OCI-LY7 (cell line): ENCODE results near the gene MROH7. TPM values are rescaled to one million over a fixed set of nuclear protein-coding genes. Genes with fewer than 3 reads are reported as not detected.

Experiments used
- BruUV-seq: library from RNA; stranded (reverse); fragments of 400-500 nt; replicated peaks from 2 replicates; lab custom pipeline; 2021; lab: Mats Ljungman, UMichigan
- CTCF ChIA-PET: fragments of 300-600 bp; sonication (Branson Sonifier 250); formaldehyde crosslinking; loops from one replicate; lab custom pipeline; 2022; ENCODE audit warnings: antibody characterized with exemption; ENCODE audit not compliant: unreplicated experiment; lab: Charles Lee
- POLR2A ChIA-PET: fragments of 300-600 bp; sonication (Branson Sonifier 250); formaldehyde crosslinking; loops from one replicate; lab custom pipeline; 2022; ENCODE audit warnings: antibody characterized with exemption; lab: Charles Lee
- DNase-seq: peaks from one replicate; pipeline ENCODE4 v3.0.0-alpha.2; 2015; ENCODE audit warnings: low spot score
- H2AFZ ChIP-seq: fragments of 200-600 bp; sonication (generic), shearing (Covaris generic); 2 replicates; pipeline ENCODE4 v1.6.1; 2014; ENCODE audit warnings: mild to moderate bottlenecking, antibody characterized with exemption, low read length, moderate library complexity
- H3K27ac ChIP-seq: fragments of 200-600 bp; sonication (generic); 2 replicates; pipeline ENCODE4 v1.5.1; 2014; ENCODE audit warnings: mixed run types, low read depth, mild to moderate bottlenecking, moderate library complexity, low read length, inconsistent platforms; ENCODE audit not compliant: poor library complexity, severe bottlenecking
- H3K36me3 ChIP-seq: fragments of 200-600 bp; sonication (generic); 2 replicates; pipeline ENCODE4 v1.6.1; 2014; ENCODE audit warnings: mild to moderate bottlenecking, antibody characterized with exemption, low read length, moderate library complexity, mixed read lengths; ENCODE audit not compliant: insufficient read depth
- H3K4me1 ChIP-seq: fragments of 200-600 bp; sonication (generic); 2 replicates; pipeline ENCODE4 v1.5.1; 2014; ENCODE audit warnings: mild to moderate bottlenecking, low read length; ENCODE audit not compliant: insufficient read depth, poor library complexity, severe bottlenecking
- H3K4me2 ChIP-seq: fragments of 200-600 bp; sonication (generic); 2 replicates; pipeline ENCODE4 v1.6.1; 2014; ENCODE audit warnings: mild to moderate bottlenecking, low read length
- H3K4me3 ChIP-seq: fragments of 200-600 bp; sonication (generic); 2 replicates; pipeline ENCODE4 v1.5.1; 2014; ENCODE audit warnings: mild to moderate bottlenecking, low read depth, low read length; ENCODE audit not compliant: poor library complexity, severe bottlenecking
- H3K79me2 ChIP-seq: fragments of 200-600 bp; sonication (generic); 2 replicates; pipeline ENCODE4 v1.6.1; 2016; ENCODE audit warnings: low read depth, mild to moderate bottlenecking, low read length, moderate library complexity, mixed read lengths; ENCODE audit not compliant: insufficient read depth
- H3K9me2 ChIP-seq: fragments of 200-600 bp; sonication (generic); 2 replicates; pipeline ENCODE4 v1.6.1; 2016; ENCODE audit warnings: mild to moderate bottlenecking, low read length, mixed read lengths; ENCODE audit not compliant: insufficient read depth
- H3K9me3 ChIP-seq: fragments of 200-600 bp; sonication (generic); 2 replicates; pipeline ENCODE4 v1.6.1; 2014; ENCODE audit warnings: mild to moderate bottlenecking, mixed run types, low read length, mixed read lengths
- H4K20me1 ChIP-seq: fragments of 200-600 bp; sonication (generic); 2 replicates; pipeline ENCODE4 v1.6.1; 2014; ENCODE audit warnings: mild to moderate bottlenecking, antibody characterized with exemption, low read length, moderate library complexity, mixed read lengths; ENCODE audit not compliant: insufficient read depth
- EZH2phosphoT487 ChIP-seq: fragments of 200-600 bp; sonication (generic); IDR thresholded peaks from 2 replicates; pipeline ENCODE4 v1.6.1; 2018; ENCODE audit warnings: low read depth, borderline replicate concordance, mild to moderate bottlenecking, mixed run types, antibody characterized with exemption, low read length, moderate library complexity, mixed read lengths
- intact Hi-C: fragments of 100-400 bp; cut with micrococcal nuclease; formaldehyde crosslinking; loops from one replicate; pipeline ENCODE4 v1.10.0; 2022; ENCODE audit not compliant: unreplicated experiment
- total RNA-seq, 2 experiments: library from RNA; depleted of rRNA in 1 of 2; stranded (reverse); fragments of >200 nt in 1 of 2; shearing (Covaris generic) in 1 of 2; gene quantifications; 2 replicates each; pipeline ENCODE4 v1.2.3, GENCODE V29; 2014 to 2022
- TF ChIP-seq, protein P1 (sequence below): fragments of 200-600 bp; sonication (generic); conservative IDR thresholded peaks from 2 replicates; pipeline ENCODE4 v1.5.1; 2014; ENCODE audit warnings: mild to moderate bottlenecking, antibody characterized with exemption, low read length, moderate library complexity, mixed read lengths

Gene MROH7
- total RNA-seq, 2 experiments from 2014 or later = not detected

DNA sequence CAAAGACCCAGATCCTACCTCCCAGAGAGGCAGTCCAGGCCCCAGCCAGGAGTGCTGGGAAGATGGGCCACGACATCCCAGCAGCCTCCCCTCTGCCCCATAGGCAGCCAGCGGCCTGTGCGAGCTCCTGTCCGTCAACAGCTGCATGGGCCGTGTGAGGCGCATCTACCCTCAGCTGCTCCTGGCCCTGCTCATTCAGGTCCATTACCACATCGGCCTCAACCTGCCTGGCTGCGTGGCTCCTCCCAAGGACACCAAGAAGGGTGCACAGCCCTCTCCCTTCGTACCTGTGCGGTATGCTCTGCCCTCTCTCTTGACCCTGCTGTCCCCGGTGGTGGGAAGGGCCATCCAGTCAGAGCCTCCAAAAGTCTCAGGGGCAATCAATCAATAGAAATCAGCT, 44.6 kb downstream of the MROH7 start:
- ChIA-PET CTCF (no interaction called here), POLR2A (no interaction called here)
- TF ChIP-seq, protein P1, sequence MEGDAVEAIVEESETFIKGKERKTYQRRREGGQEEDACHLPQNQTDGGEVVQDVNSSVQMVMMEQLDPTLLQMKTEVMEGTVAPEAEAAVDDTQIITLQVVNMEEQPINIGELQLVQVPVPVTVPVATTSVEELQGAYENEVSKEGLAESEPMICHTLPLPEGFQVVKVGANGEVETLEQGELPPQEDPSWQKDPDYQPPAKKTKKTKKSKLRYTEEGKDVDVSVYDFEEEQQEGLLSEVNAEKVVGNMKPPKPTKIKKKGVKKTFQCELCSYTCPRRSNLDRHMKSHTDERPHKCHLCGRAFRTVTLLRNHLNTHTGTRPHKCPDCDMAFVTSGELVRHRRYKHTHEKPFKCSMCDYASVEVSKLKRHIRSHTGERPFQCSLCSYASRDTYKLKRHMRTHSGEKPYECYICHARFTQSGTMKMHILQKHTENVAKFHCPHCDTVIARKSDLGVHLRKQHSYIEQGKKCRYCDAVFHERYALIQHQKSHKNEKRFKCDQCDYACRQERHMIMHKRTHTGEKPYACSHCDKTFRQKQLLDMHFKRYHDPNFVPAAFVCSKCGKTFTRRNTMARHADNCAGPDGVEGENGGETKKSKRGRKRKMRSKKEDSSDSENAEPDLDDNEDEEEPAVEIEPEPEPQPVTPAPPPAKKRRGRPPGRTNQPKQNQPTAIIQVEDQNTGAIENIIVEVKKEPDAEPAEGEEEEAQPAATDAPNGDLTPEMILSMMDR = no peak
- no peak for TF ChIP-seq EZH2phosphoT487
- intact Hi-C loops = no loop called here
- no peak overlapping the region for H3K4me3 ChIP-seq
- H2AFZ ChIP-seq = no peak overlapping the region
- H3K9me3 ChIP-seq = no peaks in the 10 kb centered on the region
- H3K9me2 ChIP-seq = no peaks in the 10 kb centered on the region
- H3K4me1 ChIP-seq = no peaks in the 10 kb centered on the region
- no peak overlapping the region for H3K27ac ChIP-seq
- H3K4me2 ChIP-seq = no peak overlapping the region
- no TSS peak for BruUV-seq
- H3K36me3 ChIP-seq = no peaks in the 10 kb centered on the region
- DNase-seq = no peak
- H4K20me1 ChIP-seq = no peaks in the 10 kb centered on the region
- H3K79me2 ChIP-seq = no peaks in the 10 kb centered on the region

DNA sequence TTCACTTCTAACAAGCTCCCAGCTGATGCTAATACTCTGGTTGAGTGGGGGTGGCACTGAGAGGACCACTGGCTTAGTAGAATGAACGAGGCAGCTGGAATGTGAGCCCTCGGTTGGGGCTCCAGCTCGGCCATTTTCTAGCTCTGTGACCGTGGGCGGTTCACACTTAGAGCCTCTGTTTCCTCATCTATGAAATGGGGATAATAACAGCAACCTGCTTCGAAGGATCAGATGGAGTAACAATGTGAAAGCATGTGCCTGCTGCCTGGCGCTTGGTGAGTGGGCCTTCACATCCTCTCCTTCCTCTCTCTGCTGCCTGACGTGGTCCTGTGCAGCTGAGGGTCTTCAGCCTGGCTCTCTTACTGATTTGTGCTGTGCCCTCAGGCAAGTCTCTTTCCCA, 53.2 kb downstream of the MROH7 start:
- Histone ChIP-seq H3K4me1 (no peaks in the 10 kb centered on the region), H3K27ac (no peak overlapping the region), H3K4me2 (no peak overlapping the region), H2AFZ (no peak overlapping the region), H3K9me3 (no peaks in the 10 kb centered on the region), H4K20me1 (no peaks in the 10 kb centered on the region), H3K9me2 (no peaks in the 10 kb centered on the region), H3K79me2 (no peaks in the 10 kb centered on the region), H3K4me3 (no peak overlapping the region), H3K36me3 (no peaks in the 10 kb centered on the region)
- TF ChIP-seq, protein P1 = no peak
- TF ChIP-seq EZH2phosphoT487 = no peak
- CTCF ChIA-PET = no interaction called here
- POLR2A ChIA-PET = interaction anchor here (1.0 kb wide), 1 partner anchor 22 kb away, joined by 3 read pairs; no protein-coding TSS in a partner anchor
- intact Hi-C loops = no loop called here
- DNase-seq = no peak
- no TSS peak for BruUV-seq

DNA sequence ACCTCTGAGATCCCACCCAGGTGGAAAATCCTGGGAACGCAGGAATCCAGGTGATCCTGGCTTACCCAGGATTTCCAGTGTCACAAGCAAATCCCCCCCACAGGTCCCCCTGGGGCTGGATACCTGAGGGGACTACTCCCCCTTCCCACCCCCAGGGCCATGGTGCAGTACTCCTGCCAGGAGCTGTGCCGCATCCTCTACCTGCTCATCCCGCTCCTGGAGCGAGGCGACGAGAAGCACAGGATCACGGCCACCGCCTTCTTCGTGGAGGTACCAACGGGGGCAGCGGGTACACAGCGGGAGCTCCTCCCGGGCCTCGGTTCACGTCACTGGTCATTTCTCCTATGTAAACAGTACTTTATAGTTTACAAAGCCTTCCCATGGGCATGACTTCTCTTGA, 53.6 kb downstream of the MROH7 start:
- H3K27ac ChIP-seq = no peak overlapping the region
- BruUV-seq = no TSS peak
- no peak overlapping the region for H3K4me2 ChIP-seq
- H4K20me1 ChIP-seq = no peaks in the 10 kb centered on the region
- no peaks in the 10 kb centered on the region for H3K79me2 ChIP-seq
- H3K4me3 ChIP-seq = no peak overlapping the region
- ChIA-PET CTCF (no interaction called here), POLR2A (no interaction called here)
- no peaks in the 10 kb centered on the region for H3K9me3 ChIP-seq
- no peaks in the 10 kb centered on the region for H3K36me3 ChIP-seq
- H2AFZ ChIP-seq = no peak overlapping the region
- TF ChIP-seq, protein P1 = no peak
- TF ChIP-seq EZH2phosphoT487 = no peak
- H3K9me2 ChIP-seq = no peaks in the 10 kb centered on the region
- intact Hi-C loops = no loop called here
- no peak for DNase-seq
- no peaks in the 10 kb centered on the region for H3K4me1 ChIP-seq
